PFSK-1 (cell line): Measurements from ENCODE around the gene FOSL1.

Experiments
- FOXP2 ChIP-seq: optimal IDR thresholded peaks from 2 replicates; pipeline ENCODE3; 2011; ENCODE audit warnings: borderline replicate concordance, control low read depth, inconsistent platforms; ENCODE audit not compliant: insufficient read depth; ENCODE audit errors: extremely low read length, extremely low read depth
- POLR2AphosphoS5 ChIP-seq: IDR thresholded peaks from 2 replicates; pipeline ENCODE4 v1.6.1; 2012; ENCODE audit warnings: low read depth, mild to moderate bottlenecking, control low read depth, low read length, moderate library complexity
- SIN3A ChIP-seq: IDR thresholded peaks from 2 replicates; pipeline ENCODE4 v1.6.1; 2012; ENCODE audit warnings: mild to moderate bottlenecking, low read length, moderate library complexity, borderline replicate concordance; ENCODE audit not compliant: insufficient read depth
- TAF1 ChIP-seq: IDR thresholded peaks from 2 replicates; pipeline ENCODE4 v1.6.1; 2012; ENCODE audit warnings: low read length, control low read depth, borderline replicate concordance; ENCODE audit not compliant: insufficient read depth
- TF ChIP-seq, protein P1 (sequence below), 2 experiments: IDR thresholded peaks; 2 replicates each; pipeline versions ENCODE4 v1.6.1 to v1.8.0; 2011 to 2012; ENCODE audit warnings: low read depth in 2 of 2, low read length in 2 of 2, control low read depth in 1 of 2, inconsistent platforms in 1 of 2, mild to moderate bottlenecking in 1 of 2, moderate library complexity in 1 of 2; ENCODE audit not compliant: insufficient read depth in 1 of 2

Gene FOSL1

DNA sequence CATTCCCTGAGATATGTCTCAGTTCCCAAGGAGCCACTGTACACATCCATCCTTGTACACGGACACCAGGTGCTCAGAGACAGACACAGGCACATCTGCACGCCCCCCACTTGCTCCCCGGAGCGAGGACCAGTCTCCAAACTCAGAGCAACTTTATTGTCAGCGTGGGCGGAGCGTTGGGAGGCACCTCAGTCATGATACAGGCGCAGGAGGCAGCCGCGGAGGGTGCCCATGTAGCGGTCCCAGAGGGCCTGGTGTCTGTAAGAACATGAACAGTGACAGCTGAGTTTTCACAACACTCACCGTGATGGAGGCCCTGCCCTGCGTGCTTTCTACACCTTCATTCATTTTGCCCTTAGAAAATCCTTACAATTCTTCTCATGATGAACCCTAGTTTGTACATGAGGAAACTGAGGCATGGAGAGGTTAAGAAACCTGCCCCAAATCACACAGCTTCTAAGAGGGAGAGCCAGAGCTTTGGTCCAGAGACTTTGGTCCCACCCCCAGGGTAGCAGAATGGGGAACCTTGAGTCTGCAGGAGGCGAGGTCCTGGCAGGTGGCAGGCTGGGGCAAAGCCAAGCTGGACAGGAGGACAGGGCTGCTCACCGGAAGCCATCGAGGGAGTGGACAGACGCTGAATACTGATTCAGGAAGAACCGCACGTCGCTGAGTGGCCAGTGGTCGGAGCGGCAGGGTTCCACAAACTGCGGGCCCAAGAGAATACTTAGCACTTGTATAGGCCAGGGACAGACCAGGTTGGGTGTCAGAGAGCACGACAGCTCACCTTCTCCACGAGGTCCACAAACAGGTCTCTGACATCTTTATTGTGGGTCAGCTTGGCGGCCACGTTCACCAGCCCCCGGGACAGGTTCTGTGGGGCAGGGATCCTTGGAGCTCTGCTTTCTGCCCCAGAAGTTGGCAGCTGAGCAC is 16.1 kb downstream of the FOSL1 start:
- TF ChIP-seq POLR2AphosphoS5, result no peak
- TF ChIP-seq FOXP2, result no peak
- TF ChIP-seq TAF1, result no peak

DNA sequence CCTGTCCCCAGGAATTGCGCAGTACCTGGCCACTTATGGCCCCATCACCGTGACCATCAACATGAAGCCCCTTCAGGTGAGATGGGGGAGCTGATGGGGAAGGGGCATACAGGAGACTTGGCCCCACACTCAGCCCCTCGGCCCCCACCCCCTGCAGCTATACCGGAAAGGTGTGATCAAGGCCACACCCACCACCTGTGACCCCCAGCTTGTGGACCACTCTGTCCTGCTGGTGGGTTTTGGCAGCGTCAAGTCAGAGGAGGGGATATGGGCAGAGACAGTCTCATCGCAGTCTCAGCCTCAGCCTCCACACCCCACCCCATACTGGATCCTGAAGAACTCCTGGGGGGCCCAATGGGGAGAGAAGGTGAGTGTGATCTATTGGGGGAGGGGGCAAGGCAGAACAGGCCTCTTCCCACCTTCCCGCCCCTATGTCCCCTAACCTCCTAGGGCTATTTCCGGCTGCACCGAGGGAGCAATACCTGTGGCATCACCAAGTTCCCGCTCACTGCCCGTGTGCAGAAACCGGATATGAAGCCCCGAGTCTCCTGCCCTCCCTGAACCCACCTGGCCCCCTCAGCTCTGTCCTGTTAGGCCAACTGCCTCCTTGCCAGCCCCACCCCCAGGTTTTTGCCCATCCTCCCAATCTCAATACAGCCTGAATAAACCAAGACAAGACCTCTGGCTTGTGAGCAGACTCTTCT is 17.0 kb downstream of the FOSL1 start:
- TF ChIP-seq, protein P1, sequence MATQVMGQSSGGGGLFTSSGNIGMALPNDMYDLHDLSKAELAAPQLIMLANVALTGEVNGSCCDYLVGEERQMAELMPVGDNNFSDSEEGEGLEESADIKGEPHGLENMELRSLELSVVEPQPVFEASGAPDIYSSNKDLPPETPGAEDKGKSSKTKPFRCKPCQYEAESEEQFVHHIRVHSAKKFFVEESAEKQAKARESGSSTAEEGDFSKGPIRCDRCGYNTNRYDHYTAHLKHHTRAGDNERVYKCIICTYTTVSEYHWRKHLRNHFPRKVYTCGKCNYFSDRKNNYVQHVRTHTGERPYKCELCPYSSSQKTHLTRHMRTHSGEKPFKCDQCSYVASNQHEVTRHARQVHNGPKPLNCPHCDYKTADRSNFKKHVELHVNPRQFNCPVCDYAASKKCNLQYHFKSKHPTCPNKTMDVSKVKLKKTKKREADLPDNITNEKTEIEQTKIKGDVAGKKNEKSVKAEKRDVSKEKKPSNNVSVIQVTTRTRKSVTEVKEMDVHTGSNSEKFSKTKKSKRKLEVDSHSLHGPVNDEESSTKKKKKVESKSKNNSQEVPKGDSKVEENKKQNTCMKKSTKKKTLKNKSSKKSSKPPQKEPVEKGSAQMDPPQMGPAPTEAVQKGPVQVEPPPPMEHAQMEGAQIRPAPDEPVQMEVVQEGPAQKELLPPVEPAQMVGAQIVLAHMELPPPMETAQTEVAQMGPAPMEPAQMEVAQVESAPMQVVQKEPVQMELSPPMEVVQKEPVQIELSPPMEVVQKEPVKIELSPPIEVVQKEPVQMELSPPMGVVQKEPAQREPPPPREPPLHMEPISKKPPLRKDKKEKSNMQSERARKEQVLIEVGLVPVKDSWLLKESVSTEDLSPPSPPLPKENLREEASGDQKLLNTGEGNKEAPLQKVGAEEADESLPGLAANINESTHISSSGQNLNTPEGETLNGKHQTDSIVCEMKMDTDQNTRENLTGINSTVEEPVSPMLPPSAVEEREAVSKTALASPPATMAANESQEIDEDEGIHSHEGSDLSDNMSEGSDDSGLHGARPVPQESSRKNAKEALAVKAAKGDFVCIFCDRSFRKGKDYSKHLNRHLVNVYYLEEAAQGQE (IDR thresholded peaks at IDR 0.05; ENCODE audit: insufficient read depth in 1 of 2, low read depth in 2 of 2, low read length in 2 of 2), result no peak
- TF ChIP-seq FOXP2 (no peak), TAF1 (no peak), POLR2AphosphoS5 (no peak), SIN3A (no peak)

DNA sequence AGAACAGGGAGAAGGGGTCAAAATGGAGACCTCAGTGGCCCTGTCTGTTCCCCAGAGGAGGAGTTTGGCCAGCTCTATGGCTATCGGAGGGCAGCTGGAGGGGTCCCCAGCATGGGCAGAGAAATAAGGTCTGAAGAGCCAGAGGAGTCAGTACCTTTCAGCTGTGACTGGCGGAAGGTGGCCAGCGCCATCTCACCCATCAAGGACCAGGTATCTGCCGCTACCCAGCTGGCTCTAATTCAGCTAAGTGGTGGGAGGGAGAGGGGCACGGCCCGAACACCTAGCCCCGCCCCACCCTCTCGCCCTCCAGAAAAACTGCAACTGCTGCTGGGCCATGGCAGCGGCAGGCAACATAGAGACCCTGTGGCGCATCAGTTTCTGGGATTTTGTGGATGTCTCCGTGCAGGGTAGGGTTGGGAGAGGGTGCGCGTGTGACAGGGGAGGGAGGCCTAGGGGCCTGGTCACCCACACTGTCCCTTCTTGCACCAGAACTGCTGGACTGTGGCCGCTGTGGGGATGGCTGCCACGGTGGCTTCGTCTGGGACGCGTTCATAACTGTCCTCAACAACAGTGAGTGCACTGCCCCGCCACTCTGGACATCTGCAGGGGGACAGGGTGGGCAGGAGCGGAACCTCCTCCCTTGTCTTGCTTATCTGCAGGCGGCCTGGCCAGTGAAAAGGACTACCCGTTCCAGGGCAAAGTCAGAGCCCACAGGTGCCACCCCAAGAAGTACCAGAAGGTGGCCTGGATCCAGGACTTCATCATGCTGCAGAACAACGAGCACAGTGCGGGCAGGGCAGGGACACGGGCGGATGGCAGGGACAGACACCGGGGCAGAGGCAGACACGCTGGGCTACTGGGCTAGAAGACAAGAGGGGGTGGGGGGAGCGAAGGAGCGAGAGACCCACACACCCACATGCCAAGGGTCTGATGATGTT is 17.8 kb downstream of the FOSL1 start:
- TF ChIP-seq SIN3A, result no peak
- no peak for TF ChIP-seq TAF1
- TF ChIP-seq, protein P1 (IDR thresholded peaks at IDR 0.05; ENCODE audit: insufficient read depth in 1 of 2, low read depth in 2 of 2, low read length in 2 of 2), result no peak
- no peak for TF ChIP-seq FOXP2
- no peak; the same call in 1 of the 2 replicates for TF ChIP-seq POLR2AphosphoS5

DNA sequence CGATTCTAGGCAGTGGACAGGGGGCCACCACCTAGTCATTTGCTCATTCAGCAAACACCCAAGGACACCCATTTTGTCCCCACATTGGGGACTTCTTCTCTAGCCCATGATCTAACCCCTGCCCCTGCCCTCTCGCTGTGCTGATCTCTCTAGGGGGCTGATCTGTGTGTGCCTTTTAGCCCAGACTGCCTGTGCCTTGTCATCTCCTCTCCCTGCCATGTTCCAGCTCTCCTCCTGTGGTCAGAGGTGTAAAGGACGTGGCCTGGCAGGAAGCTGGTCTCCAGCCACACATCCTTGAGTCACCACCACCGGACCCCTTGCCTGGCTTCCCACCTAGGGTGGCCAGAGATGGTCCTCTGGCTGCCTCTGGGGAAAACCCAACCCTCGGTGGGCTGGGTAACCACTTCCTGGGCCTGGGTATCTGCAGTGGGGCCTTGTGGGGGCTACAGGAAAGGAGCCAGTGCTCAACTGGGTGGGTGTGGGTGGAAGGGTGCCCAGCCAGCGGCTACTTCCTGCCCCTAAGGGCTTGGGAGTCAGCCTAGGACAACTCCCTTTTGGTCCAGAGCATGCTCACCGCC is 19.3 kb downstream of the FOSL1 start:
- TF ChIP-seq POLR2AphosphoS5 (no peak), SIN3A (no peak), FOXP2 (no peak), TAF1 (no peak)
- TF ChIP-seq, protein P1 (IDR thresholded peaks at IDR 0.05; ENCODE audit: insufficient read depth in 1 of 2, low read depth in 2 of 2, low read length in 2 of 2), result no peak

DNA sequence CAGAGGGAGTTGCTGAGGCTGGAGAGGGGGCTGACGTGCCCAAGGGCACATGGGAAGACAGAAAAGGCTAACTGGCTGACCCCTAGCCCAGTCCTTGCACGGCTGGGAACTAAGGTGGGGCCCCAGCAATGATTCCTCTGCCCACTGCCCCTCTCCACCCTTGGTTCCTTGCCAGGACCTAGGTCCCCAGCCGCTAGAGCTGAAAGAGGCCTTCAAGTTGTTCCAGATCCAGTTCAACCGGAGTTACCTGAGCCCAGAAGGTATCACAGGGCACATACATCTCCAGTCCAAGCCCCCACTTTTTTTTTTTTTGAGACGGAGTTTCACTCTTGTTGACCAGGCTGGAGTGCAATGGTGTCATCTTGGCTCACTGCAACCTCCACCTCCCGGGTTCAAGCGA is 20.2 kb downstream of the FOSL1 start:
- TF ChIP-seq TAF1 (no peak), FOXP2 (no peak), SIN3A (no peak)
